HG02938 (cell line): ENCODE results near the gene ESRRG.
A peak's percentile ranks its signal among the peaks of the same experiment; 100 is the strongest.
"Not testable (repeated sequence)": the region's sequence is repeated elsewhere in the genome, so short reads cannot be mapped to it uniquely, and the experiment has no call there.

Experiments
- ATAC-seq: cut with Tn5 transposase; IDR thresholded peaks from one replicate; pipeline ENCODE4 v1.9.1; 2021; ENCODE audit warnings: mild to moderate bottlenecking, moderate library complexity; ENCODE audit not compliant: unreplicated experiment

ESRRG gene

DNA sequence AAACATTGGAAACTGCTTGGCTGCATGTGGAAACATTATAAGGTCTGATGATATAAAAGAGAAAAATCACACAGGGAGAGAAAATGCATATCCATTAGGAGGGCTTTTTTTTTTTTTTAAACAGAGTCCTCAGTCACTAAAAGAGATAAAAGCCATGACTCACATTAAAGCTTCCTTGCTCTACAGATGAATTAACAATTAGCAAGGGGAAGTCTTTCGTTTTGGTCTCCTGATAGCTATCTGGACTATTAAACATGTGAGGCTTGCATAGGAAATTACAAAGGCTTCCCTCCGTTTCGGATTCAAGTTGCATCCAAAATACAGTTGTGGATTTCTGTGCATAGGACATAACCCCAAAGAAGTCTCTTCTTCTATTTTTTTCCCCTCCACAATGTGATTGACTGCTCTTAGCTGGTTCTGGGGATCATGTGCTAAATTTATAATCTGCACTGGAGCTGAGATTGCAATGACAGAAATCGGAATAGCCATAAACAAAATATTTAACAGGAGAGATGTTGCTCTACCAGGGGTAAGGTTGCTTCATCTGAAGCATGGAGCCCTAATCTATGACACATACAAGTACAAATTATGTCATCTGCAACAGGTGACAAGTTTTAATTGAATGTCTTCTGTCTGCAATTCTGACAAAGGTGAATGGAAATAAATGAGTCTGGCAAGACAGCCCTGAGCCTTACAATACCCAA lies 146.8 kb downstream of the ESRRG start:
- no peak for ATAC-seq

GRCh38 chr1:216566641-216567205 lies 156.5 kb downstream of the ESRRG start:
- no peak for ATAC-seq

- no peak for ATAC-seq
These were observed 160.1 kb downstream of the ESRRG start for GRCh38 chr1:216563087-216563486.

DNA sequence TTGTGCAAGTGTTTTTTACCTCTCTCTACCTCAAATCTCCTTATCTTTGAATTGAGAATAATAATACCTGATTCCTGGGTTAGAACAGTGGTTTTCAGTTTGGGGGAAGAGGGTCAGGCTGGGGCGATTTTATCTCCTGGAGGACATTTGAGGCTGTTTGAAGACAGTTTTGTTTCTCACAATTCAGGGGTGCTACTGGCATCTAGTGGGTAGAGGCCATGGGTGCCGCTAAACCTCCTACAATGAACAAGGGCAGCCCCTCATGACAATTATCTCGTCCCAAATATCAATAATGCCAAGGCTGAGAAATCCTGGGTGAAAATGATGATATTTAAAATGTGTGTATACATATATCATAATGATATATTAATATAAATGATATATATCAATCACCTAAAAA lies 160.8 kb downstream of the ESRRG start:
- ATAC-seq, result no peak

DNA sequence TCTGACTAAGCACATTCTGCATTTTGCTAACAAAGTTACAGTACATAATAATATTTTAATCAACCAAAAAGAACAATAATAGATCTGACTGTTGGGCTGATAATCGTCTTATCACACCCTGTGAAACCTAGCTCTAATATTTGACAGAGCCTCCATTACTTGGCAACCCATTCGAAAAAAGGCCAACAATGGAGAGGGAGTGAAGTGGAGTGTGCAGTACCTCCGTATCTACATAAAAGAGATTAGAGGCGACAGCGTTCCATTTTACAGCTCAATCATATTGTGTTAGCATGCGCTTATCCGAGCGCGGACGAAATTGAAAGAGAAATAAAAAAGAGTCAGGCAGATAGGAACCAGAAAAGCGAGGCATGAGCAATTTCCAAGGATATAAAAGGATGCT lies 162.7 kb downstream of the ESRRG start:
- no peak for ATAC-seq

DNA sequence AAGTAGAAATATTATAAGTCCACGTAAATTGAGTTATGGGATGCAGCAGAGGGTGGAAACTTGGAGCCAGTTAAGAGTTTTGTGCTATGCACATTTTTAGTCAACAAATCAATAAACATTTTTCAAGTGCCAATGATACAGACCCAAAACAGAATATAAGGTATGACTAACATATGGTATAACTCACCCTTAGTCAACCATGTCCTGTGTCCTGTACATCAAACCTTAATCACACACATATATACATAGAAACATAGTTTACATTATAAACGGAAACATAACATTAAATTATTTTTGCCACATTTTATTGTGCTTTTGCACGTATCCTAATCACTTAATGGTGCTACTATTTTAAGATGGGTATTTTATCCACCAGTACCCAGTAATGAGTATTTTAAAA lies 163.9 kb downstream of the ESRRG start:
- ATAC-seq, result no peak

GRCh38 chr1:216555653-216556052 lies 167.6 kb downstream of the ESRRG start:
- no peak for ATAC-seq

- no peak for ATAC-seq
These were observed 168.3 kb downstream of the ESRRG start for GRCh38 chr1:216554934-216555333.

DNA sequence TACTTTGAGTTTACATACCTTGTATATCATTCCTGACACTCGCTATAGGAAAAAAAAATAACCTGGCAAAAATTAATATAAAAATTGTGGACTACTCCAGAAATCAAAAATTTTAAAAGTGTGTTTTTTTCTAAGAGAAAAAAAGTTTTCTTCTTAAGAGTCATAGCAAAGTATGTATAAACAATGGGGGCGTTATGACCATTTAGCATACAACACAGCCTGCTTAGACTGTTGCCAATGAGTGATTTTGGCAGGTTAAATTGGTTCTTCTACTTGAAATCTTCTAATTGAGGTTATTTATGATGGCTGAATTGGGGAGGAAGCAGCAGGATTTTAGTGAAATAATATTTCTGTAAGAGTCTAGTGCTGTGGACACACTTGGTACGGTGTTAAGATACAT lies 169.5 kb downstream of the ESRRG start:
- ATAC-seq, result no peak

GRCh38 chr1:216553040-216553439 lies 170.2 kb downstream of the ESRRG start:
- no peak for ATAC-seq

- ATAC-seq, result no peak
These were observed 173.4 kb downstream of the ESRRG start for GRCh38 chr1:216549796-216550195.

DNA sequence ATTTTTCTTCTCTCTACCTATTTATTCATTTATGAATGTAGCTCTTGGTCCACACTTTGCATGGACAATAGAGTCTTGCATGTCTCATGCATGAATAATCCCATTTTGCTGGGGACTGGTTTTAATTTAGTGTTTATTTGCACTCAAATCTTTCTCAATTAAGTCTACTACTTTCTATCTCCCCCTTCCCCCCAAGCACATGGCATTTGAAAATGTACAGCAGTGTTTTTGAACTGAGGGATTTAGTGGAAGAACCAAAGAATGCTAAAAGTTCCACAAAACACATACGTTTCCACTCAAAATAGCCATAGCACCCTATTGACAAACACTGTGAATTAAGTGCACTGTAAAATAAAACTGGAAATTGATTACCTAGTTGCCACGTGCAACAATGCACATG lies 180.5 kb downstream of the ESRRG start:
- no peak for ATAC-seq

GRCh38 chr1:216542263-216542662 lies 181.0 kb downstream of the ESRRG start:
- no peak for ATAC-seq

GRCh38 chr1:216535751-216536150 lies 187.5 kb downstream of the ESRRG start:
- ATAC-seq, result no peak

- no peak for ATAC-seq
These were observed 188.2 kb downstream of the ESRRG start for GRCh38 chr1:216535059-216535458.

- no peak for ATAC-seq
These were observed 189.5 kb downstream of the ESRRG start for GRCh38 chr1:216533776-216534175.

GRCh38 chr1:216532251-216532798 lies 190.9 kb downstream of the ESRRG start:
- no peak for ATAC-seq

DNA sequence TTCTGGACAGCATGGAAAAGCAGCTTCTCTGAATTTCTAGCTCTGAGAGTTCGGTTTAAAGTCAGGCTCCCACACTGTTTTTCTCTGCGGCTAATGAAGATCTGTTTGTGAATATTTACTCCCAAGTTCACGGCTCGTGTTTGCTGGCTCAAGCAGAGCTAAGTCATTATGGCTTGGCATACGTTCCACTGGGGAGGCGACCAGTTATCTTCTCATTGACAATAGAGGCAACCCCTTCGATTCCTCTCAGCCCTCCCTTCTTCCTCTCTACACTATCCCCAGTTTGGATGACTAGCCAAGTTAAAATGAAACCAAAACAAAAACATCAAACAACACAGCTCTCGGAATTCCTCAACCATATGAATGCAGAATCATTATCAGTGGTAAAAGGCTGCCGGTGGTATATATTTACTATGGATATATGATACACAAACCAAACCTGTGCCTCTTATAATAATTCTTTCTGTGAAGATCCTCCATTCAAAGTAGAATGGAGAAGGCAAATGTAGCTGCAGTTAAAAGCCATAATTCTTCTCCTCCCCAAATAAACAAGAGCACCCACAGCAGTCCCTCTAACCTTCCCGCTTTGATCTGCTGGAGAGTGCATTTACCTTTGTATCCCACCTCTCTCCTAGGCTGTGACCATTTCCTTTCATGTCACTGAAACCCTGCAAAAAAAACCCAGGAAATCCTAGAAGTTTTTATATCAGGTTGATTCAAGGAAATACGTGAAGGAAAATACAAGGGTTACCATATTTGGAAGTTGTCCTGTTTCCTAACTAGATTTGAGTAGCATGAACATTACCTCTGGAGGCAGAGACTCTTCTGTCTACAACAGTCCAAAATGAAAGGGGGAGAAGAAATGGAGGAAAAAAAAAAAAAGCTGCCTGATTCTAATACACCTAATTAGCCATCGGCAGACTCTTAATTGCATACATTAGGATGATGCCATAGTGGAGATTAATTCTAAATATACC lies 191.7 kb downstream of the ESRRG start:
- peak; percentile 48 for ATAC-seq

DNA sequence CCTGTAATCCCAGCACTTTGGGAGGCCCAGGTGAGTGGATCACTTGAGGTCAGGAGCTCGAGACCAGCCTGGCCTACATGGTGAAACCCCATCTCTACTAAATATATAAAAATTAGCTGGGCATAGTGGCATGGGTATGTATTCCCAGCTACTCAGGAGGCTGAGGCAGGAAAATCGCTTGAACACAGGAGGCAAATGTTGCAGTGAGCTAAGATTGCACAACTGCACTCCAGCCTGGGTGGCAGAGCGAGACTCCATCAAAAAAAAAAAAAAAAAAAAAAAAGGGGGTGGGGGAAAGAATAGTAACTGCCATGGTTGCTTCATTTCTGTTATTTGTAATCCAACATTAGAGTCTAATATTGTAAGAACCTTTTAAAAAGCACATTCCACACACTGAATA lies 193.4 kb downstream of the ESRRG start:
- ATAC-seq, result not testable (repeated sequence)

DNA sequence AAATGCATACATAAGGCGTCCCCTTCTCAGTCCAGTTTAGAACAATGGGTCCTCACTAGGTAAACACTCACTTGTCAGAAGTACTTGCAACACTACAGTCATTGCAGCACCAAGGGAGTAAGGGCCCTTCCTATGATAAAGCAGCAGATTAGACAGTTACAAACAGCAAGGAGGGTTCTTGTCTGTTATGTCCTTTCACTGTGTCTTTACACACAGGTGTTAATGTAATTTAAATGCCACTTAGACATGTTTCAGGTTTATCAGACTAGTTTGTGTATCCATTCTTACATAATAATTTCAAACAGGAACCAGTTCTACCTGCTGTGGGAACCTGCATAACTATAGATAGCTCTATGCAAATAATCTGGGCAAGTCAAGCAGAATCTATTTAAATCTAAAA lies 194.4 kb downstream of the ESRRG start:
- ATAC-seq, result peak; percentile 91

- ATAC-seq, result no peak
These were observed 199.6 kb downstream of the ESRRG start for GRCh38 chr1:216523449-216524190.
